Stomach (tissue), 4 donors: ENCODE measurements around the gene VTI1A.
A peak's percentile ranks its signal among the peaks of the same experiment; 100 is the strongest.

Source experiments
- EP300 ChIP-seq: sonication (generic); formaldehyde crosslinking; IDR thresholded peaks from one replicate; pipeline ENCODE4 v1.6.1; 2017; ENCODE audit warnings: antibody characterized with exemption
- TF ChIP-seq, protein P1 (sequence below), 7 experiments: fragments of 450-650 bp in 4 of 7; fragments of 200-600 bp in 3 of 7; sonication (generic) in 3 of 7; IDR thresholded peaks; one replicate each; pipeline ENCODE4 v1.5.1; 2016 to 2019; ENCODE audit warnings: antibody characterized with exemption in 7 of 7, control low read depth in 2 of 7, mild to moderate bottlenecking in 1 of 7

DNA sequence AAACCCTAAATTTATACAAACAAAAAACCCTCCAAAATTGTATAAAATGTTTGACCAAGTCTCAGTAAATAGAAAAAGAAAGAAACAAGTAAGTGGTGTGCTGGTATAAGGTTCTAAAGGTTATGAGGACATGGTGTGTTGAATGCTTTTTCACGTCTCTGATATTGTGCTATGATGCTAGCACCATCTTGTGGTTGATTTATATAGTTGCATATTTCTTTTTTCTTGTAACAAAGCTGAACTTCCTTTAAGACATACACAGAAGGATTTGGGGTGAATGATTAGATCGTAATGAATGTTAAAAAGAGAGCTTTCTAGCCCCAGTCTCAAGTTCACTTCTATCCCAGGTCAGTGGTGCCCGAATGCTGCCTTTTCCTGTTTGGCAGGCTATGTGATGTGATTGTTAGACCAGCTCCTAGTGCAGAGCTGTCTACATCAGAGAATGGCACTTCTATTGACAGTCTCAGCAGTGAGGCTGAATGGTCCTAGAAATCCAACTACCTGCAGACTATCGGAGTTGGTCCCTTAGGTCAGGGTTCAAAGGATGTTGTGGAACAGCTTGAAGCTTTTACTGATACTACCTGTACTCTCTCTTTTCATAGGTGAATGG is 25.0 kb downstream of the VTI1A start:
- TF ChIP-seq EP300 = no peak
- TF ChIP-seq, protein P1, sequence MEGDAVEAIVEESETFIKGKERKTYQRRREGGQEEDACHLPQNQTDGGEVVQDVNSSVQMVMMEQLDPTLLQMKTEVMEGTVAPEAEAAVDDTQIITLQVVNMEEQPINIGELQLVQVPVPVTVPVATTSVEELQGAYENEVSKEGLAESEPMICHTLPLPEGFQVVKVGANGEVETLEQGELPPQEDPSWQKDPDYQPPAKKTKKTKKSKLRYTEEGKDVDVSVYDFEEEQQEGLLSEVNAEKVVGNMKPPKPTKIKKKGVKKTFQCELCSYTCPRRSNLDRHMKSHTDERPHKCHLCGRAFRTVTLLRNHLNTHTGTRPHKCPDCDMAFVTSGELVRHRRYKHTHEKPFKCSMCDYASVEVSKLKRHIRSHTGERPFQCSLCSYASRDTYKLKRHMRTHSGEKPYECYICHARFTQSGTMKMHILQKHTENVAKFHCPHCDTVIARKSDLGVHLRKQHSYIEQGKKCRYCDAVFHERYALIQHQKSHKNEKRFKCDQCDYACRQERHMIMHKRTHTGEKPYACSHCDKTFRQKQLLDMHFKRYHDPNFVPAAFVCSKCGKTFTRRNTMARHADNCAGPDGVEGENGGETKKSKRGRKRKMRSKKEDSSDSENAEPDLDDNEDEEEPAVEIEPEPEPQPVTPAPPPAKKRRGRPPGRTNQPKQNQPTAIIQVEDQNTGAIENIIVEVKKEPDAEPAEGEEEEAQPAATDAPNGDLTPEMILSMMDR (IDR thresholded peaks at IDR 0.05) = peak in 5 of 7 experiments; percentile 24 to 64 (median 57)
